A673 (cell line): Measurements from ENCODE around the gene MYCBPAP. TPM values are rescaled to one million over a fixed set of nuclear protein-coding genes. Genes with fewer than 3 reads are reported as not detected.
A peak's percentile ranks its signal among the peaks of the same experiment; 100 is the strongest.

Experiments used
- BruUV-seq: library from RNA; stranded (reverse); fragments of 400-500 nt; replicated peaks from 2 replicates; lab custom pipeline; 2021; lab: Mats Ljungman, UMichigan
- CTCF ChIA-PET: fragments of 300-600 bp; sonication (Branson Sonifier 250); formaldehyde crosslinking; loops from one replicate; lab custom pipeline; 2022; ENCODE audit warnings: antibody characterized with exemption; lab: Charles Lee
- POLR2A ChIA-PET: fragments of 300-600 bp; sonication (Branson Sonifier 250); formaldehyde crosslinking; loops from one replicate; lab custom pipeline; 2022; ENCODE audit warnings: antibody characterized with exemption; ENCODE audit not compliant: low non-redundant PET; lab: Charles Lee
- DNase-seq: peaks from one replicate; pipeline ENCODE4 v3.0.0-alpha.2; 2015; ENCODE audit warnings: low spot score
- H3K27ac ChIP-seq: fragments of 200-600 bp; sonication (generic); 2 replicates; pipeline ENCODE4 v1.5.1; 2016; ENCODE audit warnings: mixed run types, low read depth, mild to moderate bottlenecking, mixed read lengths, antibody characterized with exemption, low read length; ENCODE audit not compliant: poor library complexity, severe bottlenecking
- H3K27me3 ChIP-seq: fragments of 200-600 bp; sonication (generic); replicated peaks from 2 replicates; pipeline ENCODE4 v1.6.1; 2017; ENCODE audit warnings: mixed run types, low read depth, mild to moderate bottlenecking, mixed read lengths, antibody characterized with exemption, low read length; ENCODE audit not compliant: insufficient read depth, poor library complexity
- H3K36me3 ChIP-seq: fragments of 200-600 bp; sonication (generic); 2 replicates; pipeline ENCODE4 v1.6.1; 2016; ENCODE audit warnings: mixed run types, mild to moderate bottlenecking, mixed read lengths, antibody characterized with exemption, low read length; ENCODE audit not compliant: insufficient read depth, poor library complexity, severe bottlenecking
- H3K4me1 ChIP-seq: fragments of 200-600 bp; sonication (generic); 2 replicates; pipeline ENCODE4 v1.6.1; 2017; ENCODE audit warnings: mixed run types, mild to moderate bottlenecking, mixed read lengths, antibody characterized with exemption, low read length; ENCODE audit not compliant: insufficient read depth, poor library complexity, severe bottlenecking
- H3K4me3 ChIP-seq: fragments of 200-600 bp; sonication (generic); 2 replicates; pipeline ENCODE4 v1.5.1; 2016; ENCODE audit warnings: low read depth, mixed run types, mild to moderate bottlenecking, mixed read lengths, low read length; ENCODE audit not compliant: poor library complexity, severe bottlenecking
- H3K9me3 ChIP-seq: fragments of 200-600 bp; sonication (generic); 2 replicates; pipeline ENCODE4 v1.6.1; 2016; ENCODE audit warnings: mixed run types, low read depth, mild to moderate bottlenecking, mixed read lengths, antibody characterized with exemption, low read length; ENCODE audit not compliant: poor library complexity, severe bottlenecking
- EZH2 ChIP-seq: fragments of 200-600 bp; sonication (generic); IDR thresholded peaks from 2 replicates; pipeline ENCODE4 v1.6.1; 2017; ENCODE audit warnings: borderline replicate concordance, low read depth, mild to moderate bottlenecking, mixed read lengths, antibody characterized with exemption, low read length; ENCODE audit not compliant: poor library complexity, severe bottlenecking
- intact Hi-C: fragments of 100-400 bp; cut with micrococcal nuclease; formaldehyde crosslinking; loops from one replicate; pipeline ENCODE4 v1.10.0; 2022; ENCODE audit not compliant: unreplicated experiment
- total RNA-seq: library from RNA; stranded (reverse); gene quantifications from 2 replicates; pipeline ENCODE4 v1.2.3, GENCODE V29; 2021
- TF ChIP-seq, protein P1 (sequence below): fragments of 300-800, 200-600 bp; sonication (generic); conservative IDR thresholded peaks from 2 replicates; pipeline ENCODE4 v1.5.1; 2017; ENCODE audit warnings: low read depth, mild to moderate bottlenecking, antibody characterized with exemption, low read length, moderate library complexity, mixed read lengths

Gene MYCBPAP
- total RNA-seq, 1 experiment from 2014 or later, result 0.92 TPM

DNA sequence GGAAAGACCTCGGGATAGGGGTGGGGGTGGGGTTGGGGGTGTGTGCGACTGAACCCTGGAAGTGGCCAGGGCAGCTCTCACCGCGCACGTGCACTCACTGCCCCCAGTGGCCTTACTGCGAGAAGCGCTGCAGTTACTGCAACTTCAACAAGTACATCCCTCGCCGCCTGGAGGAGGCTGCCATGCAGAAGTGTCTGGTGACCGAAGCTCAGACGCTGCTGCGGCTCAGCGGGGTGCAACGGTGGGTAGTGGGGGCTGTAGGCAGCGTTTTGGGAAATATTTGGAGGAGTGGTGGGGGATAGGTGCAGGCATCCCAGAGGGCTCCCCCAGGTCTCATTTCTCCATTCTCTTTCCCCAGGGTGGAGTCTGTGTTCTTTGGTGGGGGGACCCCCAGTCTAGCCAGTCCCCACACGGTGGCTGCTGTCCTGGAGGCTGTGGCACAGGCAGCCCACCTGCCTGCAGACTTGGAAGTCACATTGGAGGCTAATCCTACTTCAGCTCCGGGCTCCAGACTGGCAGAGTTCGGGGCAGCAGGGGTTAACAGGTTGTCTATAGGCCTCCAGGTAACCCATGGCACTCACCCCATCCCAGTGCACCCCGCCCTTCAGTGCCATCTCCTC, 28.6 kb upstream of the MYCBPAP start:
- no TSS peak for BruUV-seq
- Histone ChIP-seq H3K4me3 (peak overlapping the region; percentile 65), H3K27me3 (no peaks in the 10 kb centered on the region), H3K4me1 (peaks cover 8% of the 10 kb centered on the region), H3K9me3 (no peaks in the 10 kb centered on the region), H3K36me3 (peaks cover 17% of the 10 kb centered on the region), H3K27ac (peak overlapping the region; percentile 71)
- ChIA-PET POLR2A (interaction anchor here (0.7 kb wide), 1 partner anchor 23 kb away, joined by 4 read pairs; no protein-coding TSS in a partner anchor), CTCF (interaction anchor here (0.5 to 1.4 kb wide), 6 partner anchors 64 to 1139 kb away, joined by 3 to 12 read pairs (median 5); partner anchors contain the start of genes LRRC59 and TOB1)
- DNase-seq, result peak; percentile 90
- intact Hi-C loops, result loop anchor here (5.0 to 10.0 kb wide), 2 partner anchors 63 to 105 kb away; partner anchors contain the start of genes EME1 and MRPL27
- no peak for TF ChIP-seq EZH2
- TF ChIP-seq, protein P1, sequence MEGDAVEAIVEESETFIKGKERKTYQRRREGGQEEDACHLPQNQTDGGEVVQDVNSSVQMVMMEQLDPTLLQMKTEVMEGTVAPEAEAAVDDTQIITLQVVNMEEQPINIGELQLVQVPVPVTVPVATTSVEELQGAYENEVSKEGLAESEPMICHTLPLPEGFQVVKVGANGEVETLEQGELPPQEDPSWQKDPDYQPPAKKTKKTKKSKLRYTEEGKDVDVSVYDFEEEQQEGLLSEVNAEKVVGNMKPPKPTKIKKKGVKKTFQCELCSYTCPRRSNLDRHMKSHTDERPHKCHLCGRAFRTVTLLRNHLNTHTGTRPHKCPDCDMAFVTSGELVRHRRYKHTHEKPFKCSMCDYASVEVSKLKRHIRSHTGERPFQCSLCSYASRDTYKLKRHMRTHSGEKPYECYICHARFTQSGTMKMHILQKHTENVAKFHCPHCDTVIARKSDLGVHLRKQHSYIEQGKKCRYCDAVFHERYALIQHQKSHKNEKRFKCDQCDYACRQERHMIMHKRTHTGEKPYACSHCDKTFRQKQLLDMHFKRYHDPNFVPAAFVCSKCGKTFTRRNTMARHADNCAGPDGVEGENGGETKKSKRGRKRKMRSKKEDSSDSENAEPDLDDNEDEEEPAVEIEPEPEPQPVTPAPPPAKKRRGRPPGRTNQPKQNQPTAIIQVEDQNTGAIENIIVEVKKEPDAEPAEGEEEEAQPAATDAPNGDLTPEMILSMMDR, result peak; percentile 62

DNA sequence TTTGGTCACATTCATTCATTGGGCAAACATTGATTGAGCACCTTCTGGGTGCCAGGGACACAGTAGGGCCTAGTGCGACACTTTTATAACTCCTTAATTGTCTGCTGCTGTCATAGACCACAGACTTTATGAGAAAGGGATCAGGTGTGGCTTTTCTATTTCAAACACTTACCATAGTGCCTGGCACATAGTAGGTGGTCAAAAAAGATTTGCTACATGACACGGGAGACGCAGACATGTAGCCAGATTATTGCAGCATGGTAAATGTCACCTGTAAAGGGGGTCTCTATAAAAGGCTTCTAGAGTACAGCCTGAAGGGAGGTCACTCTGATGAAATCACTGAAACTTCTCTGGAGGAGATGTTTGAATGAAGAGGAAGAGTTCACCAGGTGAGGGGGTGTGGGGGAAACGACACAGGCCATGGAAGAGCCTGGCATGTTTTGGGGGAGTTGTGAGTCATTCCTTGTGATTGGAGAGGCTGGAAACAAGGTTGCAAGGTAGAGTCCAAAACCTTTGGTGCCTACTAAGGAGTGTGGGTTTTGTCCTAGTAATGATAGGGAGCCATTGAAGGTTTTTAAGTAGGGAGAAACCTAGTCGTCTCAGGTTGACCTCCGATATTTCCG, 28.0 kb upstream of the MYCBPAP start:
- ChIA-PET POLR2A (no interaction called here), CTCF (interaction anchor here (0.5 to 1.4 kb wide), 3 partner anchors 83 to 707 kb away, joined by 4 to 12 read pairs (median 7); partner anchors contain the start of gene LRRC59)
- no TSS peak for BruUV-seq
- H3K4me3 ChIP-seq, result peak overlapping the region; percentile 65
- peaks cover 8% of the 10 kb centered on the region for H3K4me1 ChIP-seq
- no peak overlapping the region for H3K27ac ChIP-seq
- H3K36me3 ChIP-seq, result peaks cover 17% of the 10 kb centered on the region
- H3K27me3 ChIP-seq, result no peaks in the 10 kb centered on the region
- no peak for TF ChIP-seq EZH2
- TF ChIP-seq, protein P1, result no peak
- DNase-seq, result no peak
- intact Hi-C loops, result loop anchor here (5.0 kb wide), 1 partner anchor 62 kb away; no protein-coding TSS in a partner anchor
- H3K9me3 ChIP-seq, result no peaks in the 10 kb centered on the region

DNA sequence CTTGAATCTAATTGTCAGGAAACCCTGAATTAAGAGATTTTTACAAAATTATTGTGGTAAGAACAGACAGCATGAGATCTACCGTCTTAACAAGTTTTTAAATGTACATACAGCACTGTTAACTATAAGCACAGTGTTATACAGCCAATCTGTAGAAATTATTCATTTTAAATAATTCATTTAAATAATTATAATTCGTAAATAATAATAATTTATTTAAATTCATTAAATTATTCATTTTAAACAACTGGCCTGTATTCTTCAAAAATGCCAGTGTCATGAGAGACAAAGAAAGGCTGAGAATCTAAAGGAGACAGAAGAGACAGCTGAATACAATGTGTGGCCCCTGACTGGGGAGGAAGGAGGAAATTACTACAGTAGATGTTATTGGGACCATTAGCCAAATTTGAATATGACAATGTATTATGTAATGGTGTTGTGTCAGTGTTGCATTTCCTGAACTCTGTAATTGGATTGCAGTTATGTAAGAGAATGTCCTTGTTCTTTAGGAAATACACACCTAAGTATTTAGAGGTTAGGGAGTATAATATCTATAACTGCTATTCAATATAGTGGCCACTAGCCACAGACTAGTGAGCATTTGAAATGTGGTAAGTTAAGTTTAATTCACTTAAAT, 27.3 kb upstream of the MYCBPAP start:
- Histone ChIP-seq H3K9me3 (no peaks in the 10 kb centered on the region), H3K4me3 (no peak overlapping the region), H3K4me1 (peaks cover 8% of the 10 kb centered on the region), H3K27ac (no peak overlapping the region), H3K27me3 (no peaks in the 10 kb centered on the region), H3K36me3 (peaks cover 17% of the 10 kb centered on the region)
- intact Hi-C loops, result loop anchor here (5.0 kb wide), 1 partner anchor 61 kb away; no protein-coding TSS in a partner anchor
- peak; percentile 51 for DNase-seq
- ChIA-PET POLR2A (no interaction called here), CTCF (interaction anchor here (0.9 kb wide), 1 partner anchor 145 kb away, joined by 3 read pairs; no protein-coding TSS in a partner anchor)
- TSS peak; percentile 57 for BruUV-seq
- TF ChIP-seq, protein P1, result no peak
- no peak for TF ChIP-seq EZH2
